A673 (cell line): ENCODE measurements around the gene NRGN.

Source experiments
- CTCF ChIP-seq: fragments of 300-800, 200-600 bp; sonication (generic); conservative IDR thresholded peaks from 2 replicates; pipeline ENCODE4 v1.5.1; 2017; ENCODE audit warnings: low read depth, mild to moderate bottlenecking, antibody characterized with exemption, low read length, moderate library complexity, mixed read lengths
- EZH2 ChIP-seq: fragments of 200-600 bp; sonication (generic); IDR thresholded peaks from 2 replicates; pipeline ENCODE4 v1.6.1; 2017; ENCODE audit warnings: borderline replicate concordance, low read depth, mild to moderate bottlenecking, mixed read lengths, antibody characterized with exemption, low read length; ENCODE audit not compliant: poor library complexity, severe bottlenecking

- no peak for TF ChIP-seq EZH2
- no peak for TF ChIP-seq CTCF
Observed at GRCh38 chr11:124751741-124752470, 12.2 kb downstream of the NRGN start, which contains the start of gene VSIG2.
